ENCODE measurements around the gene ADA.

DNA sequence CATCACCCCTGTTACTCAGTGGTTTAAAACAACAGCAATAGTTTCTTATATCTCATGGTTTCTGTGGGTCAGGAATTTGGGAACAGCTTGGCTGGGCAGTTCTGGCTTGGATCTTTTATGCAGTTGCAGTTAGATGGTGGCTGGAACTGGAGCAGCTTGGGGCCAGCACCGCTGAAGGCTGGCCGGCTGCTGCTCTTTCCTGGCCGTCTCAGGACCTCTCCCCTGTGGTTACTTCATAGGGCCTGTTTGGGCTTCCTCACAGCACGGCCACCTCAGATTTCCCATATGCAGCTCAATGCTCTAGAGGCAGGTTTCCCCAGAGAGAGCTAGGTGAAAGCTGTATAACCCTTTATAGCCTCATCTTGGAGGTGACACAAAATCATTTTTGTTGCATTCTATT is 53.6 kb downstream of the ADA start:
- TF ChIP-seq CTCF (conservative IDR thresholded peaks at IDR 0.05; ENCODE audit: low read length) = no peak
- no peak for TF ChIP-seq EZH2phosphoT487 (IDR thresholded peaks at IDR 0.05; ENCODE audit: borderline replicate concordance)
